HEK293 (cell line): ENCODE results near the gene USP1.

Source experiments
- CTCF ChIA-PET: fragments of 350-600 bp; formaldehyde crosslinking; extraction: SDS; loops from one replicate; lab custom pipeline; 2021; ENCODE audit warnings: antibody characterized with exemption; lab: Yijun Ruan, JAX
- POLR2A ChIA-PET: fragments of 300-600 bp; formaldehyde crosslinking; extraction: SDS; loops from one replicate; lab custom pipeline; 2020; ENCODE audit warnings: antibody characterized with exemption, inconsistent platforms; lab: Yijun Ruan, JAX
- H3K27ac ChIP-seq: fragments of 200-500 bp; sonication (Bioruptor generic); 2 replicates; pipeline ENCODE4 v1.5.1; 2014; ENCODE audit warnings: low read depth, low read length, control low read depth, inconsistent platforms; ENCODE audit errors: extremely low read depth
- H3K36me3 ChIP-seq, 2 experiments: fragments of 200-500 bp in 1 of 2; sonication (Bioruptor generic) in 1 of 2; 1 replicate in 1 of 2; 2 replicates in 1 of 2; pipeline ENCODE4 v1.5.1; 2014 to 2017; ENCODE audit warnings: inconsistent platforms in 2 of 2, low read length in 2 of 2; ENCODE audit not compliant: control insufficient read depth in 2 of 2, insufficient read depth in 1 of 2
- H3K4me1 ChIP-seq: fragments of 200-500 bp; sonication (Bioruptor generic); 2 replicates; pipeline ENCODE4 v1.5.1; 2014; ENCODE audit warnings: mild to moderate bottlenecking, low read length, inconsistent platforms; ENCODE audit not compliant: control insufficient read depth, insufficient read depth
- H3K4me3 ChIP-seq: 2 replicates; pipeline ENCODE4 v1.5.1; 2011; ENCODE audit warnings: low read depth, mild to moderate bottlenecking, control low read depth, low read length, moderate library complexity
- H3K9me3 ChIP-seq: fragments of 200-500 bp; sonication (Bioruptor generic); 2 replicates; pipeline ENCODE4 v1.5.1; 2014; ENCODE audit warnings: low read depth, low read length, inconsistent platforms; ENCODE audit not compliant: control insufficient read depth, insufficient read depth
- PRDM1 ChIP-seq: fragments of 450-650 bp; formaldehyde crosslinking; IDR thresholded peaks from 2 replicates; pipeline ENCODE4; 2016; ENCODE audit warnings: missing biosample characterization, missing genetic modification characterization
- TRIM28 ChIP-seq: IDR thresholded peaks from 2 replicates; pipeline ENCODE4 v1.6.1; 2011; ENCODE audit warnings: low read length, control low read depth, borderline replicate concordance
- ZBTB17 ChIP-seq: fragments of 450-650 bp; formaldehyde crosslinking; IDR thresholded peaks from 2 replicates; pipeline ENCODE4 v1.5.1; 2016; ENCODE audit warnings: missing biosample characterization, missing genetic modification characterization
- ZFP69B ChIP-seq: fragments of 450-650 bp; formaldehyde crosslinking; IDR thresholded peaks from 2 replicates; pipeline ENCODE4 v1.5.1; 2016; ENCODE audit warnings: missing biosample characterization, missing genetic modification characterization
- ZNF112 ChIP-seq: fragments of 450-650 bp; formaldehyde crosslinking; IDR thresholded peaks from 2 replicates; pipeline ENCODE4 v1.5.0; 2017; ENCODE audit warnings: missing biosample characterization, missing genetic modification characterization
- ZNF157 ChIP-seq: fragments of 450-650 bp; formaldehyde crosslinking; IDR thresholded peaks from 2 replicates; pipeline ENCODE4 v1.5.1; 2016; ENCODE audit warnings: missing biosample characterization, missing genetic modification characterization
- ZNF23 ChIP-seq: fragments of 450-650 bp; formaldehyde crosslinking; IDR thresholded peaks from 2 replicates; pipeline ENCODE4 v1.5.1; 2016; ENCODE audit warnings: missing biosample characterization, missing genetic modification characterization, borderline replicate concordance
- ZNF366 ChIP-seq: fragments of 450-650 bp; formaldehyde crosslinking; conservative IDR thresholded peaks from 2 replicates; pipeline ENCODE4 v1.5.1; 2016; ENCODE audit warnings: missing biosample characterization, missing genetic modification characterization
- ZNF394 ChIP-seq: fragments of 450-650 bp; formaldehyde crosslinking; IDR thresholded peaks from 2 replicates; pipeline ENCODE4 v1.5.1; 2016; ENCODE audit warnings: missing biosample characterization, missing genetic modification characterization, mild to moderate bottlenecking, moderate library complexity, borderline replicate concordance
- ZNF48 ChIP-seq: fragments of 450-650 bp; formaldehyde crosslinking; IDR thresholded peaks from 2 replicates; pipeline ENCODE4 v1.5.1; 2016; ENCODE audit warnings: missing biosample characterization, missing genetic modification characterization
- ZNF510 ChIP-seq: fragments of 450-650 bp; formaldehyde crosslinking; IDR thresholded peaks from 2 replicates; pipeline ENCODE4 v1.5.1; 2018; ENCODE audit warnings: mild to moderate bottlenecking, missing genetic modification characterization, missing biosample characterization; ENCODE audit not compliant: insufficient replicate concordance
- ZNF549 ChIP-seq: fragments of 450-650 bp; IDR thresholded peaks from 2 replicates; pipeline ENCODE4 v1.5.1; 2018; ENCODE audit warnings: missing biosample characterization, missing genetic modification characterization, mild to moderate bottlenecking, inconsistent platforms, moderate library complexity
- ZNF660 ChIP-seq: fragments of 450-650 bp; IDR thresholded peaks from 2 replicates; pipeline ENCODE4 v1.5.1; 2018; ENCODE audit warnings: missing biosample characterization, mild to moderate bottlenecking, missing genetic modification characterization
- ZSCAN23 ChIP-seq: fragments of 450-650 bp; formaldehyde crosslinking; IDR thresholded peaks from 2 replicates; pipeline ENCODE4 v1.5.1; 2016; ENCODE audit warnings: missing biosample characterization, missing genetic modification characterization
- TF ChIP-seq, protein P1 (sequence below): fragments of 450-650 bp; formaldehyde crosslinking; optimal IDR thresholded peaks from 2 replicates; pipeline ENCODE3; 2016; ENCODE audit warnings: missing biosample characterization, mild to moderate bottlenecking, missing genetic modification characterization
- TF ChIP-seq, protein P2 (sequence below): fragments of 450-650 bp; formaldehyde crosslinking; IDR thresholded peaks from 2 replicates; pipeline ENCODE4 v1.5.1; 2016; ENCODE audit warnings: missing biosample characterization, missing genetic modification characterization, low read depth

USP1 gene

DNA sequence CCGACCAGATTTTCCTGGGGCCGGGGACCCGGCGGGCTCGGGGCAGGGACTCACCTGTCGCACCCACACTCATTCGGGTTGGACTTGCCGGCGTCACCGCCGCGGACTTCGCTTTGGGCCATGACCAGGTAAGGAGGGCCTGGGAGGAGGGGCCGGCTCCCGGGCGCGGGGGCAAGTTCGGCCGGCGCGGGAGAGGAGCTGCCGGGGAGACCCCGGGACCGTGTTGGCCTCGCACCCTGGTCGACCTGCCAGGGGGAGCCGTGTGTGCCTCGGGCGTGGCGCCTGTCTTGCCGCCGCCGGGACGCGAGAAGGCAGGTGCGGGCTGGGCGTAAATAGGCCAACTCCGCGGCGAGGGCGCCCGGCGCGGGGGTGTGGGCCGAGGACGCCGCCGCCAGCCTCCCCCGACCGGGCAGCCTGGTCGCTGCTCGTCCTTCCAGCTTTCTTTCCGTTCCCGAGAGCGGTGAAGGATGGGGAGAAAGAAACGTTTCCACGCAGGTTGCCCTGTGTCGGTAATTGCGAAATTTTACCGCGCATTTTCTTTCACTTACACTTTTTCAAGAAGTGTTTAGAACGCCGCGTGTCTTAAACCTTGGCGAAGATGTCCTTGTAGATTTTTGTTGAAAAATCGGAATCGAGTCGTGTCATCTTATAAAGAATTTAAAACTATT lies 558 bp downstream of the USP1 start (continued):
- TF ChIP-seq, protein P1, sequence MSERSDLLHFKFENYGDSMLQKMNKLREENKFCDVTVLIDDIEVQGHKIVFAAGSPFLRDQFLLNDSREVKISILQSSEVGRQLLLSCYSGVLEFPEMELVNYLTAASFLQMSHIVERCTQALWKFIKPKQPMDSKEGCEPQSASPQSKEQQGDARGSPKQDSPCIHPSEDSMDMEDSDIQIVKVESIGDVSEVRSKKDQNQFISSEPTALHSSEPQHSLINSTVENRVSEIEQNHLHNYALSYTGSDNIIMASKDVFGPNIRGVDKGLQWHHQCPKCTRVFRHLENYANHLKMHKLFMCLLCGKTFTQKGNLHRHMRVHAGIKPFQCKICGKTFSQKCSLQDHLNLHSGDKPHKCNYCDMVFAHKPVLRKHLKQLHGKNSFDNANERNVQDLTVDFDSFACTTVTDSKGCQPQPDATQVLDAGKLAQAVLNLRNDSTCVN (tag by site-specific recombination) = no peak
- TF ChIP-seq ZNF112 (tag by site-specific recombination) (no peak), ZNF510 (tag by site-specific recombination) (no peak), ZNF157 (tag by site-specific recombination) (no peak), PRDM1 (peak; percentile 64), ZNF23 (0 out of 2 replicates have a peak, but pooled peaks have one; percentile 18), ZNF48 (tag by site-specific recombination) (no peak), TRIM28 (no peak)
- TF ChIP-seq, protein P2, sequence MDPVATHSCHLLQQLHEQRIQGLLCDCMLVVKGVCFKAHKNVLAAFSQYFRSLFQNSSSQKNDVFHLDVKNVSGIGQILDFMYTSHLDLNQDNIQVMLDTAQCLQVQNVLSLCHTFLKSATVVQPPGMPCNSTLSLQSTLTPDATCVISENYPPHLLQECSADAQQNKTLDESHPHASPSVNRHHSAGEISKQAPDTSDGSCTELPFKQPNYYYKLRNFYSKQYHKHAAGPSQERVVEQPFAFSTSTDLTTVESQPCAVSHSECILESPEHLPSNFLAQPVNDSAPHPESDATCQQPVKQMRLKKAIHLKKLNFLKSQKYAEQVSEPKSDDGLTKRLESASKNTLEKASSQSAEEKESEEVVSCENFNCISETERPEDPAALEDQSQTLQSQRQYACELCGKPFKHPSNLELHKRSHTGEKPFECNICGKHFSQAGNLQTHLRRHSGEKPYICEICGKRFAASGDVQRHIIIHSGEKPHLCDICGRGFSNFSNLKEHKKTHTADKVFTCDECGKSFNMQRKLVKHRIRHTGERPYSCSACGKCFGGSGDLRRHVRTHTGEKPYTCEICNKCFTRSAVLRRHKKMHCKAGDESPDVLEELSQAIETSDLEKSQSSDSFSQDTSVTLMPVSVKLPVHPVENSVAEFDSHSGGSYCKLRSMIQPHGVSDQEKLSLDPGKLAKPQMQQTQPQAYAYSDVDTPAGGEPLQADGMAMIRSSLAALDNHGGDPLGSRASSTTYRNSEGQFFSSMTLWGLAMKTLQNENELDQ = no peak

DNA sequence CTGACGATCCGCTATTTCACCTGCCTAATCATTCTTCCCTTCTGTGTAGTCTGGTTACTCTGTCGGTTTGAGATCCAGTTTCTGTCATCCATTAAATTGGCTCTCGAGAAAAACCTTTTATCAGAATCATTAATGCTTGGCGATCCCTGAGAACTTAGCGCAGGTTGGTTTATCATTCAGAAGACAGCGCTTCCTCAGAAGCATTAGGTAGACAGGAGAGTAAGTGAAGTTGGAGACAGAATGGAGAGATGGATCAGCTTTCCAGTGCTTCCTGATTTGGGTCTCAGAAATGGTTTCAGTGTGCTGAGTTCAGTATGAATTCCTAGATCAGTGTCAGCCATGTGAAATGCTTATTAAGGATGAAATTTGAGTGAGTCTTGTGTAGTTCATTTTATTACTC lies 1.3 kb downstream of the USP1 start:
- POLR2A ChIA-PET = no interaction called here
- H3K4me3 ChIP-seq = peak overlapping the region; percentile 98
- H3K27ac ChIP-seq = peak overlapping the region; percentile 98
- H3K36me3 ChIP-seq = peaks cover 18 to 25% of the 10 kb centered on the region in 2 experiments
- H3K9me3 ChIP-seq = no peaks in the 10 kb centered on the region
- TF ChIP-seq ZFP69B (tag by site-specific recombination) = no peak
- peak; percentile 30; the same call in 1 of the 2 replicates for TF ChIP-seq ZNF366 (tag by site-specific recombination)
- peak; percentile 99 for TF ChIP-seq ZBTB17
- TF ChIP-seq ZNF394 (tag by site-specific recombination) = peak; percentile 69; the same call in 1 of the 2 replicates
- peak; percentile 21; the same call in 1 of the 2 replicates for TF ChIP-seq ZNF660 (tag by site-specific recombination)
- TF ChIP-seq PRDM1 = peak; percentile 37; the same call in 1 of the 2 replicates
- TF ChIP-seq ZSCAN23 (tag by site-specific recombination) = no peak
- TF ChIP-seq, all 188 proteins: peak for 5
- H3K4me1 ChIP-seq = no peaks in the 10 kb centered on the region
- CTCF ChIA-PET = interaction anchor here (1.2 kb wide), 1 partner anchor 46 kb away, joined by 3 read pairs; no protein-coding TSS in a partner anchor

DNA sequence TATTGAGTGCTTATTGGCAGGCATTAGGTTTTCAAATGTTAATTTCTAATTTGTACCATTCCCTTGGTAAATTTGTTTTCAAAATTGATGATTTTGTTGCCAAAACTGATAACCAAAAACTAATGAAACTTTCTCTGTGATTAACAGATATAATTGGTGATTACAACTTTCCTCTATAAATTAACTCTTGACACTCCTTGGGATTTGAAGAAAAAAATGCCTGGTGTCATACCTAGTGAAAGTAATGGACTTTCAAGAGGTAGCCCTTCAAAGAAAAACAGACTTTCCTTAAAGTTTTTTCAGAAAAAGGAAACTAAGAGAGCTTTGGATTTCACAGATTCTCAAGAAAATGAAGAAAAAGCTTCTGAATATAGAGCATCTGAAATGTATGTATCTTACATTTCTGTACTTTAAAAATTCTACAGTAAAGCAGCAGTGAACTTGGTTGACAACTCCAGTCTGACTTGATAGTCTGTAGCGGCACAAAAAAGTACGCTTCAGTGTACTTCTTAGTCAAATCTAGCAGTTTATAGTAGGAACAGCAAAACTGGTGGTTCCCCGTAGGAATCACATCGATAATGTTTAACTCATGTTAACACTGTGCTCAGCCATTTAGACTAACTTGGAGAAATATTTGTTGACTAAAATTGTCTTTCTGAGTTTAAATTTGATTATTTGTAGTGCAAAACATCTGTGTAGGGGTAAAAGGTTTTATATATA lies 3.0 kb downstream of the USP1 start:
- H3K36me3 ChIP-seq = peaks cover 31 to 41% of the 10 kb centered on the region in 2 experiments
- TF ChIP-seq PRDM1 (peak; percentile 82), ZNF549 (tag by site-specific recombination) (no peak)
- TF ChIP-seq, all 188 proteins: peak for 1
- H3K9me3 ChIP-seq = no peaks in the 10 kb centered on the region
- no peaks in the 10 kb centered on the region for H3K4me1 ChIP-seq
- ChIA-PET POLR2A (no interaction called here), CTCF (interaction anchor here (0.6 to 1.4 kb wide), 2 partner anchors 18 to 281 kb away, joined by 3 to 5 read pairs; no protein-coding TSS in a partner anchor)
- H3K4me3 ChIP-seq = peak overlapping the region; percentile 29
- H3K27ac ChIP-seq = no peak overlapping the region
